Right lobe of liver (tissue), 6 donors: ENCODE measurements around the gene NHLRC4. TPM values are rescaled to one million over a fixed set of nuclear protein-coding genes. Genes with fewer than 3 reads are reported as not detected.
A peak's percentile ranks its signal among the peaks of the same experiment; 100 is the strongest.

Experiments used
- ATAC-seq, 4 donors: fragments of 200-7000 bp; cut with Tn5 transposase; one replicate each; pipeline ENCODE4 v1.9.1; 2020; ENCODE audit warnings: mild to moderate bottlenecking in 4 of 4, moderate library complexity in 4 of 4
- DNase-seq, 3 donors: peaks; one replicate each; pipeline ENCODE4 v3.0.0-alpha.2; 2020
- H3K27ac ChIP-seq, 3 donors: fragments of 200-600 bp; one replicate each; pipeline ENCODE4 v1.8.0; 2022
- H3K27me3 ChIP-seq, 2 donors: fragments of 200-600 bp; one replicate each; pipeline ENCODE4 v1.8.0; 2022
- H3K36me3 ChIP-seq, 4 donors: fragments of 200-600 bp; sonication (generic) in 1 of 4; one replicate each; pipeline versions ENCODE4 v1.5.1 to v1.8.0; 2017 to 2022; ENCODE audit warnings: control low read depth in 1 of 4
- H3K4me1 ChIP-seq, 4 donors: fragments of 200-600 bp; sonication (generic) in 1 of 4; one replicate each; pipeline versions ENCODE4 v1.5.1 to v1.8.0; 2017 to 2022; ENCODE audit warnings: control low read depth in 1 of 4
- H3K4me3 ChIP-seq, 3 donors: fragments of 200-600 bp; one replicate each; pipeline ENCODE4 v1.8.0; 2022
- H3K9me3 ChIP-seq, 4 donors: fragments of 200-600 bp; sonication (generic) in 1 of 4; one replicate each; pipeline versions ENCODE4 v1.5.1 to v1.8.0; 2017 to 2022; ENCODE audit warnings: control low read depth in 1 of 4
- CTCF ChIP-seq, 4 donors: fragments of 200-600 bp in 3 of 4; fragments of 450-650 bp in 1 of 4; IDR thresholded peaks; one replicate each; pipeline versions ENCODE4 v1.5.1 to v1.8.0; 2016 to 2022; ENCODE audit warnings: antibody characterized with exemption in 4 of 4, mild to moderate bottlenecking in 2 of 4
- POLR2A ChIP-seq: fragments of 450-650 bp; IDR thresholded peaks from one replicate; pipeline ENCODE4 v1.6.1; 2017; ENCODE audit warnings: antibody characterized with exemption, mild to moderate bottlenecking
- WGBS: methylation state at CpG from one replicate; pipeline ENCODE4 v1.1.6; 2018; ENCODE audit warnings: low coverage, low lambda C conversion rate; ENCODE audit not compliant: insufficient coverage; ENCODE audit errors: missing lambda C conversion rate; 5-methylcytosine and 5-hydroxymethylcytosine counted together
- intact Hi-C, 2 donors: fragments of 100-400 bp; cut with DNase I; formaldehyde crosslinking; loops; one replicate each; pipeline versions ENCODE4 v1.11.2 to v1.14.1; 2022
- total RNA-seq, 6 experiments: library from RNA; depleted of rRNA in 2 of 6; stranded (reverse); fragments of >200 nt in 2 of 6; fragmentation: NEBNext Ultra II Directional in 3 of 6; extraction: Animal tissue kit (Norgen Biotek cat#: 25700) in 3 of 6; gene quantifications; one replicate each; pipeline versions ENCODE4 v1.1.0 to v1.2.4, GENCODE V29; 2016 to 2023
- donor health status: DM: no; HTN: yes; CAD: no.
- donor health status: DM: no; HTN: no; CAD: no.
- donor health status: DM: no; HTN: no; CAD: no.
- donor health status: DM: no; HTN: yes; CAD: no.
- donor health status: DM: no; HTN: yes; CAD: no.

Gene NHLRC4
- total RNA-seq, 6 experiments from 2014 or later = 0.12 to 0.33 (median 0.28) TPM; not detected in 1

- Histone ChIP-seq H3K9me3 (no peaks in the 10 kb centered on the region), H3K4me1 (peaks cover 0 to 61% (median 32%) of the 10 kb centered on the region in 4 donors), H3K4me3 (peak within 1 kb of the TSS; percentile 89 to 99 (median 90)), H3K36me3 (no peaks in the 10 kb centered on the region), H3K27ac (peak within 1 kb of the TSS; percentile 87 to 97 (median 91)), H3K27me3 (no peaks in the 10 kb centered on the region)
- TF ChIP-seq CTCF (IDR thresholded peaks at IDR 0.05) (peak in 2 of 4 donors; percentile 9 to 37), POLR2A (no peak)
- ATAC-seq = peak; percentile 77 to 91 (median 82)
- intact Hi-C loops = loop anchor here in 1 of 2 donors (10.0 kb wide), 1 partner anchor 45 kb away; the partner anchor contains the start of genes METTL26 and WFIKKN1
- DNase-seq = peak; percentile 99 to 100 (median 100)
- 1% methylated on average over 40 of the region's 67 CpGs for WGBS
Measured at GRCh38 chr16:589658-590187, 22.9 kb downstream of the NHLRC4 start, which contains the start of gene RAB40C. RAB40C (plus strand) TSS chr16:590066; CDS start chr16:590292, 226 bp downstream.

- Histone ChIP-seq H3K27me3 (no peaks in the 10 kb centered on the region), H3K36me3 (no peaks in the 10 kb centered on the region), H3K9me3 (no peaks in the 10 kb centered on the region), H3K27ac (peak overlapping the region; percentile 67 to 81 (median 77)), H3K4me1 (peaks cover 0 to 66% (median 33%) of the 10 kb centered on the region in 4 donors), H3K4me3 (peak overlapping the region; percentile 79 to 90 (median 82))
- WGBS = 0% methylated on average over 5 of the region's 71 CpGs
- no peak for ATAC-seq
- DNase-seq = peak; percentile 57 to 65 (median 60)
- intact Hi-C loops = no loop called here
- TF ChIP-seq POLR2A (peak; percentile 61), CTCF (IDR thresholded peaks at IDR 0.05) (no peak)
Measured at GRCh38 chr16:590188-590814, 23.5 kb downstream of the NHLRC4 start.

- H3K27ac ChIP-seq = no peak overlapping the region
Measured at GRCh38 chr16:590815-591200, 24.0 kb downstream of the NHLRC4 start.

GRCh38 chr16:591231-591630 is 24.4 kb downstream of the NHLRC4 start:
- H3K36me3 ChIP-seq = no peaks in the 10 kb centered on the region
- no peak for ATAC-seq
- intact Hi-C loops = no loop called here
- peak overlapping the region in 2 of 3 donors; percentile 82 to 90 for H3K4me3 ChIP-seq
- H3K27me3 ChIP-seq = no peaks in the 10 kb centered on the region
- no peak for DNase-seq
- H3K4me1 ChIP-seq = peaks cover 0 to 66% (median 33%) of the 10 kb centered on the region in 4 donors
- TF ChIP-seq POLR2A (no peak), CTCF (IDR thresholded peaks at IDR 0.05) (no peak)
- no peaks in the 10 kb centered on the region for H3K9me3 ChIP-seq
- H3K27ac ChIP-seq = no peak overlapping the region
- 31% methylated on average over 3 of the region's 8 CpGs for whole genome bisulfite sequencing

More at GRCh38 chr16:590815-591200, 24.0 kb downstream of the NHLRC4 start:
- no peak for ATAC-seq
- no peak for TF ChIP-seq POLR2A
- TF ChIP-seq CTCF (IDR thresholded peaks at IDR 0.05) = no peak
- Histone ChIP-seq H3K4me3 (peak overlapping the region; percentile 79 to 90 (median 82)), H3K9me3 (no peaks in the 10 kb centered on the region), H3K36me3 (no peaks in the 10 kb centered on the region), H3K27me3 (no peaks in the 10 kb centered on the region), H3K4me1 (peaks cover 0 to 66% (median 33%) of the 10 kb centered on the region in 4 donors)
- intact Hi-C loops = no loop called here
- WGBS = 23% methylated on average over 10 of the region's 10 CpGs
- DNase-seq = no peak
